ENCODE data around the gene NOL7.
A peak's percentile ranks its signal among the peaks of the same experiment; 100 is the strongest.

The NOL7 gene
- long read RNA-seq, transcript NOL7-203 (9 exons, 920 nt), result minor isoform, 40 of 153 reads
- long read RNA-seq, transcript NOL7-202 (8 exons, 1,184 nt), result major isoform, 101 of 153 reads
- long read RNA-seq, partial matches to known transcripts, result 9 of 153 reads
- long read RNA-seq, other reads (novel, unspliced or antisense), result 3 of 153 reads

DNA sequence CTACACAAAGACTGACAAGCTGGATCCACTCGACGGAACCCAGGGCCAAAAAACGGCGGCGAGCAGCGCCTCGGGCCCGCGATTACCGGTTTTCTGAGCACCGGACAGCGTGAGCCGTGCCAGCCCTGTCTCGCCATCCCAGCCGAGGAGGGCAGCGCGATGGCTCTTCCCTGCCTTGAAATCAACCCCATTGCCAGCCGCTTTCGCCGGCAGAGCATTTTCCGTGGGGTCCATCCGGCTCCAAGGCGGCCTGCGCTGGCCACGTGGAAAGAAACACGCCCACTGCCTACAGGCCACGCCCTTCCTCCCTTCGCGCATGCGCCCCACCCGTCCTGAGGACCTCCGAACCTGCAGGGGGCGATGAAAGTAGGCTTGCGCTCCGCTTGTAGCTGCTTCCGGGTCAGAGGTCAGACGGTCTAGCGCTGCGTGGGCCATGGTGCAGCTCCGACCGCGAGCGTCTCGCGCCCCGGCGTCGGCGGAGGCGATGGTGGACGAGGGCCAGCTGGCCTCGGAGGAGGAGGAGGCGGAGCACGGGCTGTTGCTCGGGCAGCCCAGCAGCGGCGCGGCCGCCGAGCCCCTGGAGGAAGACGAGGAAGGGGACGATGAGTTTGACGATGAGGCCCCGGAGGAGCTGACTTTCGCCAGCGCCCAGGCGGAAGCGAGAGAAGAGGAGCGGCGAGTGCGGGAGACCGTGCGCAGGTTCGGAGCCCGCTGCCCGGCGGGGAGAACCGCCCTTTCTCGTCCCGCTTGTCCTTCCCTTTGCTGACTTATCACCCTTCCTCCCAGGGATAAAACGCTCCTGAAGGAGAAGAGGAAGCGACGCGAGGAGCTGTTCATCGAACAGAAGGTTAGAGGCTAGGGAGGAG is at the start of gene NOL7:
NOL7 (plus strand) TSS at position 410 of the 866 bp plus-strand sequence; CDS start at position 434, 24 bp downstream.
- peak; percentile 97 to 98 for DNase-seq (ENCODE audit: low read depth in 1 of 2, low spot score in 1 of 2)
- peak within 1 kb of the TSS; percentile 93 for H3K4me3 ChIP-seq (replicated peaks; ENCODE audit: insufficient read depth, low read length)
- TF ChIP-seq, protein P1, sequence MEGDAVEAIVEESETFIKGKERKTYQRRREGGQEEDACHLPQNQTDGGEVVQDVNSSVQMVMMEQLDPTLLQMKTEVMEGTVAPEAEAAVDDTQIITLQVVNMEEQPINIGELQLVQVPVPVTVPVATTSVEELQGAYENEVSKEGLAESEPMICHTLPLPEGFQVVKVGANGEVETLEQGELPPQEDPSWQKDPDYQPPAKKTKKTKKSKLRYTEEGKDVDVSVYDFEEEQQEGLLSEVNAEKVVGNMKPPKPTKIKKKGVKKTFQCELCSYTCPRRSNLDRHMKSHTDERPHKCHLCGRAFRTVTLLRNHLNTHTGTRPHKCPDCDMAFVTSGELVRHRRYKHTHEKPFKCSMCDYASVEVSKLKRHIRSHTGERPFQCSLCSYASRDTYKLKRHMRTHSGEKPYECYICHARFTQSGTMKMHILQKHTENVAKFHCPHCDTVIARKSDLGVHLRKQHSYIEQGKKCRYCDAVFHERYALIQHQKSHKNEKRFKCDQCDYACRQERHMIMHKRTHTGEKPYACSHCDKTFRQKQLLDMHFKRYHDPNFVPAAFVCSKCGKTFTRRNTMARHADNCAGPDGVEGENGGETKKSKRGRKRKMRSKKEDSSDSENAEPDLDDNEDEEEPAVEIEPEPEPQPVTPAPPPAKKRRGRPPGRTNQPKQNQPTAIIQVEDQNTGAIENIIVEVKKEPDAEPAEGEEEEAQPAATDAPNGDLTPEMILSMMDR (IDR thresholded peaks at IDR 0.05; ENCODE audit: insufficient read depth, low read length), result peak; percentile 81
- TF ChIP-seq, protein P2, sequence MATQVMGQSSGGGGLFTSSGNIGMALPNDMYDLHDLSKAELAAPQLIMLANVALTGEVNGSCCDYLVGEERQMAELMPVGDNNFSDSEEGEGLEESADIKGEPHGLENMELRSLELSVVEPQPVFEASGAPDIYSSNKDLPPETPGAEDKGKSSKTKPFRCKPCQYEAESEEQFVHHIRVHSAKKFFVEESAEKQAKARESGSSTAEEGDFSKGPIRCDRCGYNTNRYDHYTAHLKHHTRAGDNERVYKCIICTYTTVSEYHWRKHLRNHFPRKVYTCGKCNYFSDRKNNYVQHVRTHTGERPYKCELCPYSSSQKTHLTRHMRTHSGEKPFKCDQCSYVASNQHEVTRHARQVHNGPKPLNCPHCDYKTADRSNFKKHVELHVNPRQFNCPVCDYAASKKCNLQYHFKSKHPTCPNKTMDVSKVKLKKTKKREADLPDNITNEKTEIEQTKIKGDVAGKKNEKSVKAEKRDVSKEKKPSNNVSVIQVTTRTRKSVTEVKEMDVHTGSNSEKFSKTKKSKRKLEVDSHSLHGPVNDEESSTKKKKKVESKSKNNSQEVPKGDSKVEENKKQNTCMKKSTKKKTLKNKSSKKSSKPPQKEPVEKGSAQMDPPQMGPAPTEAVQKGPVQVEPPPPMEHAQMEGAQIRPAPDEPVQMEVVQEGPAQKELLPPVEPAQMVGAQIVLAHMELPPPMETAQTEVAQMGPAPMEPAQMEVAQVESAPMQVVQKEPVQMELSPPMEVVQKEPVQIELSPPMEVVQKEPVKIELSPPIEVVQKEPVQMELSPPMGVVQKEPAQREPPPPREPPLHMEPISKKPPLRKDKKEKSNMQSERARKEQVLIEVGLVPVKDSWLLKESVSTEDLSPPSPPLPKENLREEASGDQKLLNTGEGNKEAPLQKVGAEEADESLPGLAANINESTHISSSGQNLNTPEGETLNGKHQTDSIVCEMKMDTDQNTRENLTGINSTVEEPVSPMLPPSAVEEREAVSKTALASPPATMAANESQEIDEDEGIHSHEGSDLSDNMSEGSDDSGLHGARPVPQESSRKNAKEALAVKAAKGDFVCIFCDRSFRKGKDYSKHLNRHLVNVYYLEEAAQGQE (IDR thresholded peaks at IDR 0.05; ENCODE audit: insufficient replicate concordance, low read depth), result peak; percentile 75
- TF ChIP-seq POLR2AphosphoS5 (IDR thresholded peaks at IDR 0.05; ENCODE audit: low read depth) (peak; percentile 96), SPI1 (IDR thresholded peaks at IDR 0.05; ENCODE audit: borderline replicate concordance, low read depth) (no peak), GABPA (IDR thresholded peaks at IDR 0.05; ENCODE audit: low read depth) (peak; percentile 91)
- H3K27ac ChIP-seq (replicated peaks), result peak within 1 kb of the TSS; percentile 90
- no peaks in the 10 kb centered on the region for H3K27me3 ChIP-seq (ENCODE audit: insufficient read depth, poor library complexity, severe bottlenecking)

DNA sequence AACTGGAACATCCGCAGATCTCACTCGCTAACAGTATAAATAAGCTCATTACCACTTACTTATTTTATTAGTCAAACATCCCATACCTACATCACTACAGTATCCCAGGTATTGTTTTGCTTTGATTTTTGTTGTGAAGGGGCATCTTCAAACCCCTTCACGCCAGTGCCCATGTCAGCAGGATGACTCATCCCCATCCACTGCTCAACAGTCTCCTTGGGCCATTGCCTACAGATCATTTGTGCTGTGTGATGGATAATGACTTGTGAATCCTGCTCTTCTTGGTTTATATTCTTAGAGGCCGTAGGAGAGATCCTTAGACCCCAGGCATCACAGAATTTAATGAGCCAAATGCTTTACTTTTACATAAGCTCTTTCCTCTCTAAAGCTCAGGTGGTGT is 49.2 kb upstream of the NOL7 start:
- H3K4me3 ChIP-seq (replicated peaks; ENCODE audit: insufficient read depth, low read length), result no peak overlapping the region
- no peak for TF ChIP-seq POLR2AphosphoS5 (IDR thresholded peaks at IDR 0.05; ENCODE audit: low read depth)
- TF ChIP-seq, protein P1 (IDR thresholded peaks at IDR 0.05; ENCODE audit: insufficient read depth, low read length), result no peak
- no peak for TF ChIP-seq GABPA (IDR thresholded peaks at IDR 0.05; ENCODE audit: low read depth)
- TF ChIP-seq, protein P2 (IDR thresholded peaks at IDR 0.05; ENCODE audit: insufficient replicate concordance, low read depth), result no peak
- TF ChIP-seq SPI1 (IDR thresholded peaks at IDR 0.05; ENCODE audit: borderline replicate concordance, low read depth), result no peak
- no peak for DNase-seq (ENCODE audit: low read depth in 1 of 2, low spot score in 1 of 2)
- H3K27me3 ChIP-seq (ENCODE audit: insufficient read depth, poor library complexity, severe bottlenecking), result no peaks in the 10 kb centered on the region
- no peak overlapping the region for H3K27ac ChIP-seq (replicated peaks)

DNA sequence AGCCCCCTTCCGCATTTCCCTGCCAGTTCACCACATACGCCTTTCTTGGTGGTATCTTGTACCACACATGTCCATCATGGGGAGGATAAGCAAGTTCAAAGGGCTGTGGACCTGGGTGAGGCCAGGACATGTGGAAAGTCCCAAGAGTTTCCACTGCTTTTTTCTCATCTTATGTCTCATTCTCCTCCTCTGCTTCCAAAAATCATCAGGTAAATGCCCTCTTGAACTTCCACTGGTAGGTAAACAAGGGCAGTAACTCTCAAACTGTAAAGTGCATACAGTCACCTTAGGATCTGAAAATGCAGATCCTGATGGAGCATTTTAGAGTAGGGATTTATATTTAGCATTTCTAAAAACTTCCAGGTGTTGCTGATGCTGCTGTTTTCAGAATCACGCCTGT is 48.6 kb upstream of the NOL7 start:
- DNase-seq (ENCODE audit: low read depth in 1 of 2, low spot score in 1 of 2), result no peak
- Histone ChIP-seq H3K27ac (replicated peaks) (no peak overlapping the region), H3K4me3 (replicated peaks; ENCODE audit: insufficient read depth, low read length) (no peak overlapping the region), H3K27me3 (ENCODE audit: insufficient read depth, poor library complexity, severe bottlenecking) (no peaks in the 10 kb centered on the region)
- no peak for TF ChIP-seq GABPA (IDR thresholded peaks at IDR 0.05; ENCODE audit: low read depth)
- no peak for TF ChIP-seq POLR2AphosphoS5 (IDR thresholded peaks at IDR 0.05; ENCODE audit: low read depth)
- TF ChIP-seq, protein P1 (IDR thresholded peaks at IDR 0.05; ENCODE audit: insufficient read depth, low read length), result no peak
- no peak for TF ChIP-seq SPI1 (IDR thresholded peaks at IDR 0.05; ENCODE audit: borderline replicate concordance, low read depth)
- TF ChIP-seq, protein P2 (IDR thresholded peaks at IDR 0.05; ENCODE audit: insufficient replicate concordance, low read depth), result no peak

All from HL-60 (cell line).